LNCAP (cell line): ENCODE data around the gene CSGALNACT2.

ENCODE experiments used
- TF ChIP-seq, protein P1 (sequence below): fragments of 450-650 bp; IDR thresholded peaks from 2 replicates; pipeline ENCODE4 v1.5.1; 2017; ENCODE audit warnings: mild to moderate bottlenecking

Gene CSGALNACT2

GRCh38 chr10:43233601-43234430 is 95.6 kb downstream of the CSGALNACT2 start:
- TF ChIP-seq, protein P1, sequence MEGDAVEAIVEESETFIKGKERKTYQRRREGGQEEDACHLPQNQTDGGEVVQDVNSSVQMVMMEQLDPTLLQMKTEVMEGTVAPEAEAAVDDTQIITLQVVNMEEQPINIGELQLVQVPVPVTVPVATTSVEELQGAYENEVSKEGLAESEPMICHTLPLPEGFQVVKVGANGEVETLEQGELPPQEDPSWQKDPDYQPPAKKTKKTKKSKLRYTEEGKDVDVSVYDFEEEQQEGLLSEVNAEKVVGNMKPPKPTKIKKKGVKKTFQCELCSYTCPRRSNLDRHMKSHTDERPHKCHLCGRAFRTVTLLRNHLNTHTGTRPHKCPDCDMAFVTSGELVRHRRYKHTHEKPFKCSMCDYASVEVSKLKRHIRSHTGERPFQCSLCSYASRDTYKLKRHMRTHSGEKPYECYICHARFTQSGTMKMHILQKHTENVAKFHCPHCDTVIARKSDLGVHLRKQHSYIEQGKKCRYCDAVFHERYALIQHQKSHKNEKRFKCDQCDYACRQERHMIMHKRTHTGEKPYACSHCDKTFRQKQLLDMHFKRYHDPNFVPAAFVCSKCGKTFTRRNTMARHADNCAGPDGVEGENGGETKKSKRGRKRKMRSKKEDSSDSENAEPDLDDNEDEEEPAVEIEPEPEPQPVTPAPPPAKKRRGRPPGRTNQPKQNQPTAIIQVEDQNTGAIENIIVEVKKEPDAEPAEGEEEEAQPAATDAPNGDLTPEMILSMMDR, result no peak

- TF ChIP-seq, protein P1, result no peak
Observed at GRCh38 chr10:43234471-43235041, 96.3 kb downstream of the CSGALNACT2 start.
